Fibroblast of skin of right biceps (primary cell): Measurements from ENCODE around the gene CCL19.
"Not testable (repeated sequence)": the region's sequence is repeated elsewhere in the genome, so short reads cannot be mapped to it uniquely, and the experiment has no call there.

ENCODE experiments used
- DNase-seq: peaks from one replicate; pipeline ENCODE4 v3.0.0-alpha.2; 2013

The CCL19 gene

DNA sequence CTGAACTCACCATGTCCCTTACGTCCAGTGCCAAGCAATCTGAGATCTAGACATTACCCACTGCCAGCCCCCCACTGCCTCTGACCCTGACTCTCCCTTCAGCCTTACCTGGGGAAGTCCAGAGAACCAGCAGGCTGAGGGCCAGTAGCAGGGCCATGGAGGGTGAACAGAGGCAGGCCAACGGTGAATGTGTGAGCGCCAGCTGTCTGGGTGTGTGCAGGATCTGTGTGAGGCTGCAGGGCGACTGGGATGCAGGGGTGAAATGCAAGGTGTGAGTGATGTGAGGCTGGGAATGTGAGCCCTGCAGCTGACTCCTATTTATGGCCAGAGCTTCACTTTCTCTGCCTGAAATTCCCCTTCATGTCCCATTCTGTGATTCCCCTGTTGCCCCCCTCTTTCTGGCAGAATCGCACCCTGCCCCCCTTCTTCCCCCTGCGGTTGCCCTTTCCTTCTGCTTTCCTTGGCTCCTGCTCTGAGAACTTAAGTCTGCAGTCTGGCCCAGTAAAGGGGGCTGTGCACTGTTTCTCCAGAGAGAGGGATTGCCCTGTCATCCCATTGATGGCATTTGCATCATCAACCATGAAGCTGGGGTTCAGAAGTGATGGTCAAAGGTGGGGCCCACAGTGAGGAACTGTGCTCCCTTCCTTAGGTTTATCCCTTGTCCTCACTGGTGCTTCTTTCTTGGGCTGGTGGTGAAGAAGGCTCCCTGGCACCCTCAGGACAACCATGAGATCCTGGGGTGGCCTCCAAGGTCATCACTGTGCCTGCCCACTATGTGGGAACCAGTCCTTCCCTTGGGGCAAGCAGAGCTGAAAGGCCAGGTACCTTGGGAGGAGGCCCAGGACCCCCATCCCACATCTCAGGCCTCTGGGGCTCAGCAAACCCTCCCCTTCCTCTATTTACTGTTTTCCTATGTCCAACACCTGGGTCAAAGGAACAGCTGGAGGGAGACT is at the start of gene CCL19:
CCL19 (minus strand) TSS at position 294 of the 953 bp plus-strand sequence; CDS start at position 157, 137 bp downstream.
- DNase-seq, result no peak

DNA sequence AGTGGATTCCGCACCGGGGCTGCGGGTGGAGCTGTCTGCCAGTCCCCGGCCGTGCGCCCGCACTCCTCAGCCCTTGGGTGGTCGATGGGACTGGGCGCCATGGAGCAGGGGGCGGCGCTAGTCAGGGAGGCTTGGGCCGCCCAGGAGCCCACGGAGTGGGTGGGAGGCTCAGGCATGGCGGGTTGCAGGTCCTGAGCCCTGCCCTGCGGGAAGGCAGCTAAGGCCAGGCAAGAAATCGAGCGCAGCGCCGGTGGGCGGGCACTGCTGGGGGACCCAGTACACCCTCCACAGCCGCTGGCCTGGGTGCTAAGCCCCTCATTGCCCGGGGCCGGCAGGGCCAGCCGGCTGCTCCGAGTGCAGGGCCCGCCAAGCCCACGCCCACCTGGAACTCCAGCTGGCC is 49.1 kb upstream of the CCL19 start:
- DNase-seq, result not testable (repeated sequence)

DNA sequence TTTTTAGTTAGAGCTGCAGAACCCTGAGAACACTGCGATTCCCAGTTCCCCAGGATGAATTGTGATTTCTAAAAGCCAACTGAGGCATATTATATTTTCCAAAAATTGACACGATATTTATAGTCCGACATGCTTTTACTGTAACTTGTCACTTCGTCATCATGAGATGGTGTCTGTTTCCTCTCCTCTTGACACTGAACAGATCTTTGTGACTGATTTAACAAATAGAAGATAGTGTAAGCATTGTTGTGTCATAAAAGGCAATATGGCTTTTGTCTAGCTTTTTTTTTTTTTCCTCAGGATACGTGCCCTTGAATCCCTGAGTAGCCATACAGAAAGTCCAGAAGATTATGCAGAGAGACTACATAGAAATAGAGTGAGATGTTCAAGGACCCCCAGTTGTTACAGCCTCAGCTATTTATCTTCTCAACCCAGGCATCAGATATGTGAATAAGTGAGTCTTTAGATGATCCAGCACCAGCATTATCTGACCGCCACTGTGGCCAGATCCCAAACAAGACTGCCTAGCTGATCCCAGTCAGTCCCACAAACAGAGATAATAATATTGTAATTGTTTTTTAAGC is 46.7 kb upstream of the CCL19 start:
- no peak for DNase-seq

DNA sequence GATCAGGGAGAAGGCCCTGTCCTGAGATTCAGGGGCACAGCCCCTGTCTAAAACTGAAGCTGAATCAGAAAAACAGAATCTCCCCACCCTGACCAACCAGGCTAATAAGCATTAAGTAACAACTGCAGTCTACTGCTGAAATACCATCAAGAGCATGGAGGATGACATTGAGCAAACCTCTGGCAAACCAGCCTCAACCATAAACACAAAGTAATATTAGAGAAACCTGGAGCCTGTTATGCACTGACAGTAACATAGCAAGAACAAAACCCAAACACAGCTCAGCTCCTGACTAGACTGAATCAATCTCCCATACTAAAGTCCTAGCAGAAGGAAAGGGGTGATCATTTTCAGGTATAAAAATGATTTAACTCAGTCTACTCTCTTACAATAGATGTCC is 43.6 kb upstream of the CCL19 start:
- DNase-seq, result no peak

DNA sequence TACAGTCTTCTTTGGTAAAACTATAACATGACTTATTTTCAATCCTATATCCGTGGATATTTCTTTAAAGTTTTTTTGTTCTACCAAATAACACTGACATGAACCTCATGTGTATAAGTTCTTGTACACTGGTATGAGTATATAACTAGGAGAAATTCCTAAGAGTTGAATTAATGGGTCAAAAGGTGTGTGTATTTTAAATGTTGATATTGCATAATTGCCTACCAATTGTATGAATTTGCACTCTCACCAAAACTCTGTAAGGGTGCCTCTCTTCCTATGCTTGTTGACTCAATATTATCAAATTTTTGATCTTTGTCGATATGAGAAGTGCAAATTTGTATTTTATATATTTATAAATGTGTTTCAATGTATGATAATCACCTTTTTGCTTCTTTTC is 41.8 kb upstream of the CCL19 start:
- DNase-seq, result no peak

DNA sequence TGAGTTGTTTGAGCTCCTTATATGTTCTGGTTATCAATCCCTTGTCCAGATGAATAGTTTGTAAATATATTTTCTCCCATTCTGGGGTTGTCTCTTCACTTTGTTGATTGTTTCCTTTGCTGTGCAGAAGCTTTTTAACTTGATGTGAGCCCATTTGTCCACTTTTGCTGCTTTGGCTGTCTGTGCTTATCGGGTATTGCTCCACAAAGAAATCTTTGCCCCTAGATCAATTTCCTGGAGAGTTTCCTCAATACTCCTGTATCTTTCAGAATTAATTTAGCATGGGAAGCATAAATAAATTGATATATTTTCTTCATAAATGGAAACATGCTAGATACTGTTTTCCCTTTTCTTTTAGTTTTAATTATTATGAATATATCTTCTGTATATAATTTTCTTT is 41.4 kb upstream of the CCL19 start:
- no peak for DNase-seq

DNA sequence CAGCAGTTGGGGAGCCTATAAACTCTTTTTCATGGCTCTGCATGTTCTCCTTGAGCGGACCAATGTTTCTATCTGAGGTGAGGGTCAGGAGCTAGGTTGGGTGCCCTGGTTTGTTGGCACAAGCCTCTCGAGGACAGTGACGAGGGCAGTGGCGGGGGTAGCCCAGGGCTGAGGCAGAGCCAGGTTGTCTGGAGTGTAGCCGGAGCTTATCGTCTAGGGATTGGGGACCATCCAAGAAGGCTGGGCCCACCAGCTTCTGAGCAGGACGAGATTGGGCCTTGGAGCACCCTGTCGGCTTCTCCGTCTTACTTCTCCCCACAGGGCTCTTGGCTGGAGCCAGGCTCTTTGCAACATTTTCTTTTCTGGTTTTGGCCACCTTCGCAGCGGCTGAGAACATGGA is 32.1 kb upstream of the CCL19 start:
- no peak for DNase-seq

DNA sequence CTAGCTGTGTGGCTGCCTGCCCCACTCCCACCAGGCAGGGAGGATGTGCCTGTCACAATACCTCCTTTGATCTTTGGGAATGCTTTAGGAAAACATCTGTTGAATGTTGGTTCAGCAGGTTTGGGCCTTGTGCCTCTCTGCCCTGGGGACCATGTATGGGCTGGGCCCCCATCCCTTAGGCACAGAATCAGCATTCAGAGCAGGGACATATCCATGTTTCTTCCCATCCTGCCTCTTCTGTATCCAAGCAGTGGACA is 28.6 kb upstream of the CCL19 start:
- DNase-seq, result not testable (repeated sequence)

DNA sequence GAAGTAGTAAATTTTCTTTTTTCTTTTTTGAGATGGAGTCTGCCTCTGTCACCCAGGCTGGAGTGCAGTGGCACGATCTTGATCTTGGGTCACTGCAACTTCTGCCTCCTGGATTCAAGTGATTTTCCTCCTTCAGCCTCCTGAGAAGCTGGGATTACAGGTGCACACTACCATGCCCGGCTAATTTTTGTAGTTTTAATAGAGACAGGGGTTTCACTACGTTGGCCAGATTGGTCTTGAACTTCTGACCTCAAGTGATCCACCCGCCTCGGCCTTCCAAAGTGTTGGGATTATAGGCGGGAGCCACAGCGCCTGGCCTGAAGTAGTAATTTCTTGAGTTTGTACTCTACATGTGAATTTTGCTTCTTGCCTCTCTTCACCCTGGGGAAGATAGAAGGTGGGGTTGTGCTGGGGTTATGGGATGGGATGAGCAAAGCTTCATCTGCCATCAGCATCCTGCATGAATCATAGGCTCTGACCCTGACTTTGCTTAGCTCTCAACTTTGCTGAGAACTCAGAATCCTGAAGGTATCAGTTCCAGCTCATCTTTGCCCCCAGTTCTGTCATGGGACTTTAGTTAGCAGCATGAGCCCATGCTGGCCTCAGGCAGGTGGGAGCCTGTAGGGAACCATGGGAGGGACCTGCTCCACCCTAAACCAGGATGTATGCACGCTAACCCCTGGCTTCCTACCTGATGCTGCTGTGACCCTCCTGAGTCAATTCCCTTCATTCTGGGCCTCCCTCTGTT is 28.1 kb upstream of the CCL19 start:
- DNase-seq, result no peak

DNA sequence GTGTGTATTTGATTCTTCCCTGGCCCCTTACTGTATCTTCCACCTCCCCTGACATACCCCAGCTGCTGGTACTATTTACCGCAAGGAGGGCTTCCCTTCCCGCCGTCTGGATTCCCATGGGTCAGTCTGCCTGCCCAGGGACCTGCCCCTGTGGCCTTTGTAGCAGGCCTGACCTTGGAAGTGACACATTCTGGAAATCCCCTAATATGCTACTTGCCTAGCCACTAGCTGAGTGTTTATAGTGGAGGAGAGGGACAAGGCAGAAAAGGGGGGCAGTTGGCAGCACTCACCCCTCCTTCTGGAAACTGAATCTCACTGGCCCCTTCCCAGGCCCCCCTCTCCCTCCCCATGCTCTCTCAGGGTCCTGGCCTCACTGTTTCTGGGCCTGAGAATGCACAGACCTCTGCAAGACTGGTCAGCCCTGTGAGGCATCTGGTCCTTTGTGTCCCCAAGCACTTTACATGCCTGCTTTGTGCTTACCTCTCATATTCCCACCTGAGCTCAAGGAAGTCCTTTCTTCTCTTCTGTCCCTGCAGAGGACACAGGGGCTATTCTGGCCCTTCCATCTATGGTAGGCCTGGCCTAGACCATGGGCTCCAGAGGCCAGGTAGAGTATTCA is 27.0 kb upstream of the CCL19 start:
- DNase-seq, result no peak

DNA sequence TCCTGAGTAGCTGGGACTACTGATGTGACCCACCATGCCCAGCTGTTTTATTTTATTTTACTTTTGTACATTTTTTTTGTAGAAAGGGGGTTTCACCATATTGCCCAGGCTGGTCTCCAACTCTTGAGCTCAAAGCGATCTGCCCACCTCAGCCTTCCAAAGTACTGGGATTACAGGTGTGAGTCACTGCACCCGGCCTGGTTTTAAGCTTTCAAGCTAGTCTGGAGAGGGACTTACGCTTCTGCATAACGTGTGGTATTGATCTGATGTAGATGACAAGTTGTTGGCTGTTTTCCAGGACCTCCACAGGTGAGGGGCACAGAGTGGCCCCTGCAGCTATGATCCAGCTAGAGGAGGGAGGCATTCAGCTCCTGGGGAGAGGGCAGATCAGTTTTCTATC is 25.6 kb upstream of the CCL19 start:
- DNase-seq, result no peak

DNA sequence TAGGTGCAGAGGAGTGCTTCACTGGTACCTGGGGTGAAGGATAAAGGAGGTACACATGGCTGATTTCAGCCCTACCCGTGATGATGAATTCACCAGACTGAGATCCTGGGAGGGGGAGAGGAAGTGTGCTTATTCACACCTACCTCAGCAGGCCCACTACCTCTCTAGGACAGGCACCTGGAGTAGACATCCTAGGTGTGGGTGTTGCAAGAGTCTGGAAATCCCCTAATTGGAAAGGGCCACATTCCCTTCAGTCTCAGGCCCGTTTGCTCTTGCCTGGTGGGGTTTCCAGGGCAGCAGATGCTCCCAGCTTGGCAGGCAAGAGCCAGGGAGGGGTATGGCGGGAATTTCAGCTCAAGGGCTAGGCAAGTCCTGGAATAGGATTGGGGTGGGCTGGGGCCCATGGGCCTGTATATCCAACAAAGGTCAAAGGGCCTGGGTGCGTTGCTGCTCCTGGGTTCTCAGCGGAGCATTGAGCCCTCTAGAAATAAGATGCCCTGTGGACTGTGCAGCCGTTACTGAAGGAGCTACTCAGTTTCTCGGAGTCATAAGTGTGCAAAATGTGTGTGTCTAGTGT is 24.7 kb upstream of the CCL19 start:
- no peak for DNase-seq

DNA sequence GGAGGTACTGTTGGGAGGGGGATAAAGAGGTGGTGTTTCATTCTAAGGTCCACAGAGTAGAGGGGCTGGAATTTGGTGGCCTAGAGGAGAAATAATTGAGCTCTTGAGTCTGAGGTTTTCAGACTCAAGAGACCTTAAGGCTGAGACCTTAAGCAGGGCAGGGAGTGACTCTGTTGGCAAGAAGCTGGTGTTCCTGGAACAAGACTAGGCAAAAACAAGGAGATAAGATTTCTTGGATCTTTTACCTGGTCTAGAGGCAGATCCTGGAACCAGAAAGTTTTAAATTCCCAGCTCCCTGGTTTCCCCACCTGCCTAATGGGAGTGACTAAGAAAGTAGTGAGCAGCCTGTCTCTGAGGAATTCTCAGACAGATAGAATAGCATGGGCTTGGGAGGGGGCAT is 22.9 kb upstream of the CCL19 start:
- DNase-seq, result no peak

DNA sequence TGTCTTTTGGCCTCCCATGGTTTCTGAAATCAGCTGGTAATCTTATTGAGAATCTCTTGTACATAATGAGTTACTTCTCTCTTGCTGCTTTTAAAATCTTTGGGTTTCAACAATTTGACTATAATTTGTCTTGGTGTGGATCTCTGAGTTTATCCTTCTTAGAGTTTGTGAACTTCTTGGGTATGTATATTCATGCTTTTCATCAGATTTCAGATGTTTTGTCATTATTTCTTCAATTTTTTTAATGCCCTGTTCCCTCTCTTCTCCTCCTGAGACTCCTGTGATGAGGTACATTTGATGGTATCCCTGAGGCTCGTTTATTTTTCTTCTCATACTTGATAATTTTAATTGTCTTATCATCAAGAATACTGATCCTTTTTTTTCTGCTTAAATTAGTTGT is 21.1 kb upstream of the CCL19 start:
- no peak for DNase-seq

DNA sequence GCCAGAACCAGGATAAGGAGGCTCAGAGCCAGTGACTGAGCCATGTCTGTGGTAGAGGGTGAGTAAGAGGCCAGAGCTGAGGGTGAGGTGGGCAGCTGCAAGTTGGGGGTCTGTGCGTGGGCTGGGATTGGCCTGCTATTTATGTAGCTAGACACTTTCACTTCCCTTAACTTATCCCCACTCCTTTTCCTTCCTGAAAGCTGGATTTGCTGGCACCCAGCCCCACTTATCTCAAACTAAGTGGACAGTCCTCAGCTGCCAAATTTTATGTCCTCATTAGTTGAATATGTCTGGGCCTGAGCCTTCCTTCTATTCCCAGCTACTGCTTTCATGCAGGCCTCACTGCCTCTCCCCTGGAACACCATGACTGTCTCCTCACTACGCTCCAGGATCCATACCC is 18.9 kb upstream of the CCL19 start, which contains the start of gene CCL21:
CCL21 (minus strand) TSS at position 114 of the 400 bp plus-strand sequence; CDS start at position 44, 70 bp downstream.
- no peak for DNase-seq

DNA sequence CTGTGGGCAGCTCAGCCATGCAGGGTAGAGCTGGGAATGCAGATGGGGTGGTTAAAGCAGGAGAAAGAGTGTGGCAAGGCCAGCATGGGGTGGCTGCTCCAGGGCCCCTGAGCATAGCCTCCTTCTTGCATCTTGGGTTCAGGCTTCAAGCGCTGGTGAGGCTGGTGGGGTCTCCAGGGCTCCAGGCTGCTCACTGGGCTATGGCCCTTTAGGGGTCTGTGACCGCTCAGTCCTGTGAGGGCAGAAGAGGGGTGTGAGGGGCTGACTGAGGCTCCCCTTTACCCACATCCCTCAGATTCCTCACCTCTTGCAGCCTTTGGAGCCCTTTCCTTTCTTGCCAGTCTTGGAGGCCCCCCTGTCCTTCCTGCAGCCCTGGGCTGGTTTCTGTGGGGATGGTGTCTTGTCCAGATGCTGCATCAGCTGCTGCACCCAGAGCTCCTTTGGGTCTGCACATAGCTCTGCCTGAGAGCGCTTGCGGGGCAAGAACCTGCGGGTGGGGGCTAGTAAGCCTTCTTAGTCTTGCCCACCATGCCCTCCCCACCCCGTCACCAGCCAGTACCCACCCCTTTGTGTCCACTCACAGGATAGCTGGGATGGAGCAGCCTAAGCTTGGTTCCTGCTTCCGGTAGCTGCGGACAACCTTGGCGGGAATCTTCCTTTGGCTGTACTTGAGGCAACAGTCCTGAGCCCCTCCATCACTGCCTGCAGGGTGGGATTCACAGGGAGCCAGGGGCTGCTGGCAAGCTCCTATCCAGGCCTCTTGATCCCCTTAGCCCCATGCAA is 18.3 kb upstream of the CCL19 start:
- no peak for DNase-seq

DNA sequence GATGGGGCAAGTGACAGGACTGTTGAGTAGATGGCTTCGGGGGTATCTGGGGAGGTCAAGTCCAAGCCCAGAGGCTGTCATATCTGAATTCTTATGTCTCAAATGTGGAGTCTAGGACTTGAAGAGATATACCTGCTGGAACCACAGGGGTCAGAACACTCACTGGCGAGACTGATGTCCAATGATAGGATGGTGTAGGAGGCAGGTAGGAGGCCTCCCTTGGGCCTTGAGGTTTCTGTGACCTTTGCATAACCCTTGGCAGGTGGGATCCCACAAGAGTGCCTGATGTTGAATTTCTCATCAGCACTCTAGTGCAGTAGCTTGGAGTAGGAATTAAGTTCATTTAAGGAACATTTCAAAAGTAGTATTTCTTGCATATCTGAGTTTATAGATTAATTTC is 16.1 kb upstream of the CCL19 start:
- no peak for DNase-seq

DNA sequence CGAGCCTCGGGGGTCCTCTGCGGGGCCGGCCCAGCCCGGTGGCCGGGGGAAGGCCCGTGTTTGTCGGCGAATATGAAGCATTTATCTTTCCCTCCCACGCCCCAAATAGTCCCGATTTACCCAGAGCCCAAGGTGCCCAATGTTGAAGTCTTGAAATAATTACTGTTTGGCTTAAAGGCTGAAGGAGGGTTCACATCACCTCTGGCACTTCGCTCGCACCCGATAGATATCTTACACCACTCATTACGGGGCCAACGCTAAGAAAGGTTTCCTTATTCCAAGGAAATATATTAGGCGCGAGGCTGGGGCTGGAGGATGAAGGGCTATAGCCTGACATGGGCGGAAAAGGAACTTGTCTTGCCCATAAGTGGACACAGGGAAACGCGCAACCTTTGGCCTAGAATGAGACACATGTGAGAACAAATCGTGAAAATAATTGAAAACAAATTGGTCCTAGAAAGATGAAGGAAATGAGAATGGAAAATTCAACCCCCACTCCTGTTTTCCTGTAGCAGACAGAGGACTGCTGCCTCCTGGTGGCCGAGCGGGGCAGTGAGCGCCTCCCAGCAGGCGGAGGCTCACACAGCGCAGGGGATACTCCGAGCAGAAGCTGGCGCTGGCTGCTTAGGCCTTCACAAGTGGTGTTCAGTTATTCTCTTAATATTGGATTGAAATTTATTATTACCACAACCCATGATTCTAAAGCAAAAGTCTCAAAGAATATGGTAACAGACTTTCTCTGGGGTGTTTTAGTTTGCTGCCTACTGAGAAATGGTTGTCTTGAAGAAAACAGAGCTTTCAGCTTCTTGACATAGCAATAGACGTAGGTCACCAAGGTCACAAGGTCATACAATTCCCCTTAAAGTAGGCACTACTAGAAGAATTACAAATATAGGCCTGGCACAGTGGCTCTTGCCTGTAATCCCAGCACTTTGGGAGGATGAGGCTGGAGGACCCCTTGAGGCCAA is 11.0 kb upstream of the CCL19 start:
- DNase-seq, result peak; percentile 70

DNA sequence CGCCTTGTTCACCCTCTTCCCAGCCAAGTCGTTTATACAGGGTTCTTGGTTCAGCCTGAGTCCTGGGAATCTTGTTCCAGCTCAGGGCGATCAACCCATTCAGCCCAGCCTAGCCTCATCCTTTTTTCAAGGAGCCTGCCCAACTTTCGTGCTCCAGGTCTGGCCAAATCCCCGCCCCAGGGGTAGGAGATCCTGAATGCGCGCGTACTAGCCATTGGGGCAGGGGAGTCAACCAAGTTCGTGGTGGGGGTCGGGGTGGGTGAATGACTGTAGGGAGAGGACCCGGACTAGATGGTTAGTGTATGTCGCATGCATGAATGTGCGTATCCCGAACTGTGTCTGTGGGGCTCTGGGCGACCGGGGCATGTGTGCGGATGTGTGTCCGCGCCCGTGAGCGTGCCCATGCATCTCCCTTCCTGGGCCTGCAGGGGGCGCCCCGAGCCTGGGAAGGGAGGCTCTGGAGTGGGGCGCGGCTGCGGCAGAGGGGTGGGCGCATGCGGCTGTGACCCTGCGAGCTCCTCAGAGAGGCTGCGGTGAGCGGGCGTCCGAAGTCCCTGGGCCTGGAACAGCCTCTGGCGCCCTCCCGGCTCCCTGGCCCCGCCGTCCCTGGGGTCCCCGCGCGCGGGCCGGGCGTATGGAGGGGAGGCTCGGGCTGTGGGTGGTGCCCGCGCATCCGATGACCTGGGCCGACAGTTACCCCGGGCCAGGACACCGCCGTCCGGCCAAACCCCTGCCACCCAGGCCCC is 10.1 kb upstream of the CCL19 start:
- peak; percentile 60 for DNase-seq

DNA sequence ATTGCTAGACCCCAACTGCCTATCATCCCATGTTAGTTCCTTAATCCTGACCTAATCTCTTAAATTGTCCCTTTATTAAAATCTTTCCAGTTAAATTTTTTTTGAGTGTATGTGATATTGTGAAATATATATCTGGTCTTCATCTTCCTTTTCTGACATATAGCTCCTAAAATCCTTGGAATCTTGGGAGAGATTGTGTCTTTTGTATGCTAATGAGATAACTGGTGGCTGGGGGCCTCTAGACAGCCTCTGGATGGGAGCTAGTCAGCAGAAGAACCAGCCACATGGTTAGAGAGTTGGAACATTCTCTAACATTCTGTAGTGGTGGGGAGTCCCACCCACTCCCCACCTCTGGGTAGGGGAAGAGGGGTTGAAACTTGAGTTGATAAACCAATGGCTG is 3.7 kb upstream of the CCL19 start:
- no peak for DNase-seq
